GM21423 (cell line): ENCODE data around the gene GPHA2.
"Not testable (repeated sequence)": the region's sequence is repeated elsewhere in the genome, so short reads cannot be mapped to it uniquely, and the experiment has no call there.

Experiments used
- ATAC-seq: cut with Tn5 transposase; IDR thresholded peaks from one replicate; pipeline ENCODE4 v1.9.1; 2021; ENCODE audit warnings: mild to moderate bottlenecking, moderate library complexity; ENCODE audit not compliant: unreplicated experiment

GPHA2 gene, protein sequence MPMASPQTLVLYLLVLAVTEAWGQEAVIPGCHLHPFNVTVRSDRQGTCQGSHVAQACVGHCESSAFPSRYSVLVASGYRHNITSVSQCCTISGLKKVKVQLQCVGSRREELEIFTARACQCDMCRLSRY

DNA sequence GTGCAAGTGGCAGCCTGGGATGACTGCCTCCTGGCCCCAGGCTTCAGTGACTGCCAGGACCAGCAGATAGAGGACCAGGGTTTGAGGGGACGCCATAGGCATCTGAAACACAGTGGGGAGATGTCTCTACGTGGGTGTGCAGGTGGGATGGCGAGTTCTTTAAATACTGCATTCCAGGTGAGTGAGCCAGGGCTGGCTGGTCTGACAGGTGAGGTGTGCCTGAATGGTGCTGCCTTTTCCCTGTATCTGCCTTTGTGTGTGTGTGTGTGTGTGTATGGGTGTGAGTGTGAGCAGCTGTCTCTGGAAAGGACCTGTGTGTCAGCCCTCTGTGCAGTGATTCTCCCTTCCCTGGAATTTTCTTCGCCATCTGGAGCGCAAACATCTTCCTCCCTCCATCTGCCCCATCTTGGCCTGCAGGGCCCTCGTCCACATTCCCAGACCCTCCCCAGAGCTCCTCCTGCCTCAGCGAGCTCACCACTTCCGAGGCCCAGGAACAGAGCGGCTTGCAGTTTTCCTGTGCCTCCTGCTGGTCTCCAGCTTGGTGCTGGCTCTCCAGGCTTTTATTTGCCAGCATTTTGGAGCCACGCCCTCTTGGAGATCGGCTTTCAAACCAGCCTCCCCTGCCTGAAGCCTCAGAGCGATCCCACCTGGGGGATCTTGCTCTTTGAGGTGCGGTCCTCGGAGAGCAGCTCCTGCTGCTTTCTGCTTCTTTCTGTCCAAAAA is at the start of gene GPHA2:
GPHA2 (minus strand) TSS at position 535 of the 723 bp plus-strand sequence; CDS start at position 102, 433 bp downstream.
- ATAC-seq: no peak

DNA sequence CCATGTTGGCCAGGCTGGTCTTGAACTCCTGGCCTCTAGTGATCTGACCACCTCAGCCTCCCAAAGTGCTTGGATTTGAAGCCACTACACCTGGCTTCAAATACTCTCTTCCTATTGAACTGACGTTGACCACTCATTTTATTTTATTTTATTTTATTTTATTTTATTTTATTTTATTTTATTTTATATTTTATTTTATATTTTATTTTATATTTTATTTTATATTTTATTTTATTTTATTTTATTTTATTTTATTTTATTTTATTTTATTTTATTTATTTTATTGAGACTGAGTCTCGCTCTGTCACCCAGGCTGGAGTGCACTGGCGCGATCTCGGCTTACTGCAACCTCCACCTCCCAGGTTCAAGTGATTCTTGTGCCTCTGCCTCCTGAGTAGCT is 47.6 kb upstream of the GPHA2 start:
- not testable (repeated sequence) for ATAC-seq

DNA sequence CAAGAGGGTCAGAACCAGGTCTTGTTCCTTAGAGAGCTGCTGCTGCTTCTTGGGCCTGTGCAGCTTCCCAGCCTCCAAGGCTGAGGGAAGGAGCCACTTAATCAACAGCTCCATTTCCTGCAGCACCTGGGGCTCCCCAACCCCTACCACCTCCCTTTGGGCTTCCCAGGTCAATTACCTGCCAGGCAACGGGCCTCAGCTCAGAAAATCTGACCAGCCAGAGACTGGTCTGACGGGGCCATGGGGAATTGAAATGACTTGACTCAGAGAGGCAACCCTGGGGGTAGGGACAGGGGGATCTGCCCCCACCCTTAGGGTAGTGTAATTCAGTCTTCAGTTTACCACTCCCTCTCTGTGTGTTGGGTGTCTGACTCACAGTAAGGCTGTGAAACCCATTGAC is 41.0 kb upstream of the GPHA2 start:
- no peak for ATAC-seq

DNA sequence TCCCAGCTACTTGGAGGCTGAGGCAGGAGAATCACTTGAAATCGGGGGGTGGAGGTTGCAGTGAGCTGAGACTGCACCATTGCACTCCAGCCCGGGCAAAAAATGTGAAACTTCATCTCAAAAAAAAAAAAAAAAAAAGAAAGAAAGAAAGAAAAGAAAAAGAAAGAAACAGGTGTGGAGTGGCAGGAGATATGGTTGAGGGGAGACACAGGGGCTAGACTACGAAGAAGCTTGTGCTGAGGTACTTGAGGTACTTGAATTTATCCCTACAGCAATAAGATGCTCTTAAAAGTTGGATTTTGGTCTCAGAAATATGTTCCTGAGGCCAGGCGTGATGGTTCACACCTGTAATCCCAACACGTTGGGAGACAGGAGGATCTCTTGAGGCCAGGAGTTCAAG is 38.4 kb upstream of the GPHA2 start:
- no peak for ATAC-seq

DNA sequence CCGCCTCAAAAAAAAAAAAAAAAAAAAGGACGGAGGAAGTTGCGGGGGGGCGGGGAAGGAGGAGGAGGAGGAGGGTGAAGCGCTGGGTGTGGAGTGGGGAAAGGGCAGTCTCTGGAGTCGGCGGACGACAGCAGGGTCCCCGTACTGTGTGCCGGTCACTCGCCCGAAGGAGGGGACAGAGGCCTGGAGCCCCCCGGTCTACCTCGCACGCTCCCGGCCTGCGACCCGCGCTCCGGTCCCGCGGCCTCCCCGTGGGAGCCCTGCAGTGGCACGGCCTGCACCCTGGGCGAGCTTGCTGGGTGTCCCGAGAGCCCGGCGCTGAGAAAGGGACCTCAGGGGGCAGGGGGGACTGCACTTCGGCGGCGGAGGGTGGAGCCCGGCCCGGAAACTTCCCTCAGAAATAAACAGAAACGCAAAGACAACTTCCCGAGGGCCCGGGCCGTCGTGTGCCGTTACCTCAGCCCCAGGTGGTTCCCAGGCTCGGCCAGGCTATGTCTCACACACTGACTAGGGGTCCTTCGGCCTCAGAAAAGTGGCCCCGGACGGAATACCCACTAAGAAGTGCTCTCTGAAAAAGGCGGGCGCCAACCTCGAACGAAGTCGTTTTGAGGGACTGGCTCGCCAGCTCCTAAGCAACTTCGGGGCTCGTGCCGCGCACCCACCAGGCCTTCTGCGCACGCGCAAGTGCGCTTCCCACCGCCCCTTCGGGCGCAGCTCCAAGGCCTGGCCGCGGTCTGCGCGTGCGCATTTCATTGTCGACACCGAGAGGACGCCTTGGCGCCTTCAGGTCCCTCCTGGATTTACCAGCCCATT is 35.9 kb upstream of the GPHA2 start, which contains the start of gene MAJIN:
MAJIN (minus strand) TSS at position 688 of the 813 bp plus-strand sequence. CDS start 12,703 bp downstream, outside the sequence.
- ATAC-seq: no peak

DNA sequence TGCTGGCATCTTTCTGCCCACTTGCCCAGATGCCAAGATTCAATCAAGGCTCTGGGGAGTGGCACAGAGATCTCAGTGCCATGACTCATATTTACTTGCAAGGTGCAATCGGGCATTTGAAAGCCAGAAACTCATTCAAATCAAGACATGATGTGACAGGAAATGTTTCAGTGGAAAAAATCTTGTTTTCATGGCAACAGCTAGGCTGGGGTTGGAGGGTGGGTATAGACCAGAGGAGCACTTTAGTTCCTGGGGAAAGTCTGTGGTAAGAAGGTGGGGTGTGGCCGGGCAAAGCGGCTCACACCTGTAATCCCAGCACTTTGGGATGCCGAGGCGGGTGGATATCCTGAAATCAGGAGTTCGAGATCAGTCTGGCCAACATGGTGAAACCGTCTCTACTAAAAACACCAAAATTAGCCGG is 35.0 kb upstream of the GPHA2 start:
- no peak for ATAC-seq

DNA sequence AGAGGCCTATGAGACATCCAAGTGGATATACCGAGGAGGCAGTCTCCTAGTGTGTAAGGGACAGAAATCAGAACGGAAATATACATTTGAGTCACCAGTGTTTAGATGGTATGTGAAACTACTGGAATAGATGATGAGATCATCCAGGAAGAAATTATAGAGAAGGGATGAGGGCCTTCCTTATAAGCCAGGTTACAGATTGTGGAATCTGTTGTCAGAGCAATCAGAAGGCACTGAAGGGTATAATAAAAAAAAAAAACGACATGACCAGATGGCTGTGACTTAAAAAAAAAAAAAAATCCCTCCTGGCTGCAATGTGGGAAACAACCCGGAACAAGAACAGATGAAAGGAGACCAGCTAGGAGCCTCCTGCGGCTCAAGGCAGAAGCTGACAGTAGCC is 33.5 kb upstream of the GPHA2 start:
- ATAC-seq: no peak

DNA sequence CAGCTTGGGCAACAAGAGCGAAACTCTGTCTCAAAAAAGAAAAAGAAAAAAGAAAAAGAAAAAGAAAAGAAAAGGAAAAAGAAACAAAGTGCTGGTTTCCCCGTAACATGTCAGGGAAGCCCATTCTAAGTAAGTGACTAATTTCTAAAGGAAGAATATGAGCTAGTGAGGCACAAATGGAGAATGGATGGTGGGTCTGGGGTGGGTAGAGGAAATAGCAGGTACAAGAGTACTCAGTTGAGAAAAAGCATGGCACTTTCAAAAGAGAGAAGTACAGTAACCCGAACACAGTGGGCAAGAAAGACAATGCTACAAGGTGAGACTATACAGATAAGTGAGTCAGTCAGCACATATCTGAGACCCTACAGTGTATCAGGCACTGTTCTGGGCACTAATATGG is 31.7 kb upstream of the GPHA2 start:
- no peak for ATAC-seq

DNA sequence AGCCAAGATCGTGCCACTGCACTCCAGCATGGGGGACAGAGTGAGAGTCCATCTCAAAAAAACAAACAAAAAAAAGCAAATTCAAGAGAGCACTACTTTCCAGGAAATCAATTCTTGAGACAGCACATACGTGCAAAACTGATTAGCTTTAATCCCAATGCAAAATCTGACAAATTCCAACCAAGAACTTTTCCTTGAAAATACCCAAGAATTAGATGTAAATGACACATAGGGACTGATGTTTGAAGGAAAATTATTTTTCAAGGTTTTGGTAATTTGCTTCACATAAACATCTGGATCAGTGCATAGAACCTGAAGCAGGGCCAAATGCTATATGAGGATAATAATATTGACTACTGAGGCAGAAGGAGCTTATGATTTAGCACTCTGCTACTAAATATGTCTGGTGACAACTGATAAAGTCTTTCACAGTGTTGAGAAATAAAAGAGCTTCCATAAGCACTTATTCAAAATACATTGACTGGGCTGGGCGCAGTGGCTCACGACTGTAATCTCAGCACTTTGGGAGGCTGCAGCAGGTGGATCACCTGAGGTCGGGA is 27.5 kb upstream of the GPHA2 start:
- no peak for ATAC-seq

DNA sequence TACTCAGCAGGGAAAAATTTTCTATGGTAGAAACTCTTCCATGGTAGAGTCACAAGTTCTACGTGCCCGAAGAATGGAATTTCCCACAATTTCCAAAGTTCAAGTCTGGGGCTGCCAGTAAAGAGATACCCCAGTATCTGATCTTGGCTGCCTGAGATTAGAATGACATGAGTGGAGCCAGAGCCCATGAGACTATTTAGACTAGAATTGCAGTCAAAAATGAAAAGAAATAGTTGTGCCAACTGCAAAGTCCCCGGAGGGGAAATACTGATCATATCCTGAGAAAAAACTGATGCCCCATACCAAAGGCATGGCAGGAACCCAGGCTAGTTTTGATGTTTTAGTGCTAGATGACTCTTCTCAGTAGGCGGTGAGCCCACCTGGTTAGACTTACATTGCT is 25.0 kb upstream of the GPHA2 start:
- no peak for ATAC-seq

DNA sequence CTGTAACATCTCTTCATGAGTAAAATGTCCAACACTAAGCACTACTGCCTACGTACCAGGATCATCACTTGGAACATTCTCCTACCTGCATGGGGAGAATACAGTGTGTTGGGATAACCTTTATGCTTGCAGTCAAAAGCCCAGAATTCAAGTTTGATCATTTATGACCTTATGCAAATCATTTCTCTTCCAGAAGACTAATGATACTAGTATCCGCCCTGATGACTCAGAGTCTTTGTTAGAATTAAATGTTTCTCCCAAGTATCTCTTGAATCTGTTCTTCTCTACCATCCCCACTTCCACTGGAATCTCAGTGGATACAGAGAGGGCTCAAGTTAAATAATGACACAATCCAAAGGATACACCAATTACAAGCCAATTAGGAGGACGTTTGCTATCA is 23.8 kb upstream of the GPHA2 start:
- ATAC-seq: no peak

DNA sequence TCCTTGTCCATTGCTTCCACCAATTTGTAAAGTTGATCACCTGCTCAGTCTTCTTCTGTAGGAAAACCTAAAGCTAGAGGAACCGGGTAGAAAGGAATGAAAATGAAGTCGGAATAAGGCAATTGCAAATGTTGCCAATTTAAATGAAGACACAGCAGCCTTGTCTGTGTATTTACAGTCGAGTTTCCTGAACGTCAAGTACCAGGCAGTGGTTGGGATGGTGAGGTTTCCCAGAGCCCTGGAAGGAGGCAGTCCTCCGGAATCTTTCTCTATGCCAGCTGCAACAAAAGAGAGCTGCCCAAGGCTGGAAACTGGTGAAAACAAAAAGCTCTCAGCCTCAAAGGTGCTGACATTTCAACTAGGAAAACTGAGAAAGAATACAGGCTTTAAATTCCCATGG is 18.5 kb upstream of the GPHA2 start:
- no peak for ATAC-seq

DNA sequence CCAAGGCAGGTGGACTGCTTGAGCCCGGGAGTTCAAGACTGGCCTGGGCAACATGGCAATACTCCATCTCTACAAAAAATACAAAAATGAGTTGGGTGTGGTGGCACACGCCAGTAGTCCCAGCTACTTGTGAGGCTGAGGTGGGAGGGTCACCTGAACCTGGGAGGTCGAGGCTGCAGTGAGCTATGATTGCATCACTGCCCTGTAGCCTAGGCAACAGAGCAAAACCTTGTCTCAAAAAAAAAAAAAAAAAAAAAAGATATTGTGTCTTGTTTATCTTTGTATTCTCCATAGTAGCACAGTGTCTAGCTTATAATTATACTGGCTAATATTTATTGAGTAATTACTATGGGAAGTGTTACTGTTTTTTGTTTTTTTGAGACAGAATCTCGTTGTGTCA is 15.8 kb upstream of the GPHA2 start:
- ATAC-seq: no peak

DNA sequence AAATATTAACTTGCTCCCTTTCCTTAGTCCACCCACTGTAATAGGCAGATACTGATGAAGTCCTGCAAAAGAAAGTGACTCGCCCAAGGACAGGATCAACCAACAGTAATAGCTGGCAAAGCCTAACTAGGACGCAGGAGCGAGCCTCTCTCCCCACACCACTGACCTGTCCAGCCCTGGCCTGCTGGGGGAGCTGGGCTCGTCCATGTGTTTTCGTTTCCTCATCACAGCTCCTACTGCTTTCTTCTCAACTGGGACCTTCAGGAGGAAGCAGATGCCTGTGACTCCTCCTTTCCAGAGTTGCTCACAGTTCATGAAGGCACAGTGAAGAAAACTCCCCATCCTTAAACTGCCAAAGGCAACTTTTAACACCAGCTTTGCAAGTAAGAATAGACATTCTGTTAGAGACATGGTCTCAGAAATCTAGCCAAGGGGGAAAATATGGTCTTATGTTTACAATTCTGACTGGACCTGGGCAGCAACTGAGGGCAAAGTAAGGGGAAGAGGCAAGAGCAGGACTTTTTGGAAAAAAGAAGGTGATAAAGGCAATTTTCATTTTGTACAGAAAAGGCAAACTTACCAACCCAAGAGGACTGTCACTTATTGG is 11.6 kb upstream of the GPHA2 start:
- no peak for ATAC-seq

DNA sequence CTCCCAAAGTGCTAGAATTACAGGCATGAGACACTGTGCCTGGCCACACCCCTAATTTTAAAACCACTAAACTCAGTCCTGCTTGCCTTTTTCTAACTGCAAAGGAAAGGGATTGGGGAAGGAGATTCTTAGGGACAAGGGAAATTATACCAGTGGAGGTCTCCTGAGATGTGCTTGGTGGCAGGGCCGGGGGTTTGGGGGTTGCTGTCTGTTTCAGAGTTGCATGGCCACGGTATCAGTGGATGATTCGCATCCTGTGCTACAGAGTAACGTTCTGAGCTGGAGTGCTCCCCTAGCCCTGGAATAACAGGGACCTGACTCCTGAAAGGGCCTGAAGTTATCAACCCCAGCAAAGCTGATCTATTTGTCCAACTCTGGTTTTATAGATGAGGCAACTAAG is 846 bp upstream of the GPHA2 start:
- no peak for ATAC-seq

DNA sequence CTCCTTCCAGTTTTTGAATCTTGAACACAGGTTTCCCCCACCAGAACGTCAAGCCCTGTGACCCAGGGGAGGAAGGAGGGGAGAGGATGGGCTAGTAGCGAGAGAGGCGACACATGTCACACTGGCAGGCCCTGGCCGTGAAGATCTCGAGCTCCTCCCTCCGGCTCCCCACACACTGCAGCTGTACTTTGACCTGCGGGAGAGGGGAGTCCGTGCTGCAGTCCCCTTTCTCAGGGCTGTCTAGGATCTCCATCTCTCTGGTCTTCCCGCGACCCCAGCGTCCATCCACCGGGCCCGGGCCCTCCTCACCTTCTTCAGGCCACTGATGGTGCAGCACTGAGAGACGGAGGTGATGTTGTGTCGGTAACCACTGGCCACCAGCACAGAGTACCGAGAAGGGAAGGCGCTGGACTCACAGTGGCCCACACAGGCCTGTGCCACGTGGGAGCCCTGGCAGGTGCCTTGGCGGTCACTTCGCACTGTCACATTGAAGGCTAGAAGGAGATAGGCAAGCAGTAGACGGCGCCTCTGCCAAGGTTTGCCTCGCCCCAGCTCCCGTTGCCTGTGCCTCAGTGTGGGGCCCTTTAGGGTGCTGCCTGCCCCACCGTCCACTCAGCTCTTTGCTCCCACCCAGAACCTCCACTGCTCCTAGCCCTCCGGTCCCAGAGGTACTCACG is 873 bp downstream of the GPHA2 start:
- ATAC-seq: no peak

DNA sequence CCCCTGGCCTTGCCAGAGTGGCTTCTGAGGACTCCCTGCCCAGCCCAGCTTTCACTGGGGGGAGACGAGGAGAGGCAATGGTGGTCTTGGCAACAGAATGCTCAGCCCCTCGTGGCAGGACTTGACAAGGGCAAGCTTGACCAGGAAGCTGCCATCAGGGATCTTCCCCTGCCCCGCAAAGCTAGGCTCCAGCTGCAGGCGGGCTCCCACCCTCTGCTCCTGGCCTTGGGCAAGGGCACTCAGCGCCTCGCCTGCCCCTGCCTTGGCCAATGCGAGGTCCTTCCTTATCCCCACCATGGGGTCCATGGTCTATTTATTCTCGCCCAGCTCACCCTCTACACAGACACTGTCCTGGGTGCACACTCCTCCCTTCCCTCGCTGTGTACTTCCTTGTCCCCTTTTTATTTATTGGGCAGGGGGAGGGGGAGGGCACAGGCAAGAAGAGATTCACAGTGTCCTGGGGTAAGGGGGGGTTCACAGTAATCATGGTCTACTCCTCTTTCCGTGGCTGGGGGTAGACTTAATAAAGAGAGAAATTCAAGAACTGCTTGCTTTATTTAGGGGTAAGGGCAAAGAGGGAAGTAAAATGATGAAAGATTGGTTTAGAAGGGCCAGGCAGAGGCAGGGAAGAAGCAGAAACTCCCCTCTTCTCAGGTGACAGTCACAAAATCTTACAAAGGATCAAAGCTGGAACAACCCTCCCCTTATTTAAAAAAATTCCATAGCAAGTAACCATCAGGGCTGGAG is 1.6 kb downstream of the GPHA2 start:
- ATAC-seq: no peak

DNA sequence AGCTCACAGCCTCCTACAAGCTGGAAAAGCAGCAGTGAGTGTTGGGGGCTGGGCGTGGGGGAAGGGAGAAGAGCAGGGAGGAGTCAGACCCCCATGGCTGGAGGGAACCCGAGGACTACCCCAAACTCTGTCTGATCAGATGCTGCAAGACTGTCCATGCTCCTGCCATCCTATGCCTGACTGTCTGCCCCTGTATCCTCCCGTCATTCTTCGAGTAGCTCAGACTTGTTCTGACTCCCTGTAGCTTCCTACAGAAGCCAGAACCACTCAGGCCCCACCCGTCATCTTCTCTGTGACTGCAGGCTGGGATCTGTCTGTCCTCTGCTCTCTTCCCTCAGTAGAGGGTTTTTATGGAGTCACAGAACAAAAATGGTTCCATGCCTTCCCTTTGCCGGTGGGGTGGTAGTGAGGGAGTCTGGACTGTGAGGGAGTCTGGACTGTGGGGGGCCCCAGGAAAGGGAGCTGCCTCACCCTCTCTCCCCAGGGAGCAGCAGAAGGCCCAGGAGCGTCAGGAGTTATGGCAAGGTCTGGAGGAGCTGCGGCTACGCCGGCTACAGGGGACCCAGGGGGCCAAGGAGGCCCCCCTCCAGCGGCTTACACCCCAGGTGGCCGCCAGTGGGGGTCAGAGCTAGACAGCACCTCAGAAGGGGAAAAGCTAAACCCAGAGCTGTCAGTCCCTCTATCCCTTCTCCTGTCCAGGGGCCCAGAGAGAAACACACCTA is 2.3 kb downstream of the GPHA2 start:
- ATAC-seq: no peak

DNA sequence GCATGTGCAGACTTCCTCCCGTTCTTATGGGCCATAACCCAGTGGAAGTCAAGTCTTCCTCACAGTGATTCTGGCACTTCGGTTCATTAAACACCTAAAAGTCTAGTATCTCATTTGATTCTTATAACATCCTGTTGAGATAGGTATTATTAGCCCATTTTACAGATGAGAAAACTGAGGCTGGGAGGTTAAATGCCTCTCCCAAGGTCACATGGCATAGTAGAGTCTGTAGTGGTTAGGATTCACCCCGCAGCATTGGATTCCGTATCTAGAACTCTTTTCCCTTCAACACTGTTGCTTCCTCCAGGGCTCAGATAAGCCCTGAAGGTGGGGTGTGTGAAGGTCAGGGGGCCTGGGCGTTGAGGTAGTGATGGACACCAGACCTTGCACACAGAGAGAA is 3.4 kb downstream of the GPHA2 start:
- no peak for ATAC-seq
